Esophagus (tissue), 2 donors: ENCODE measurements around the gene TPTE2. TPM values are rescaled to one million over a fixed set of nuclear protein-coding genes. Genes with fewer than 3 reads are reported as not detected.

Experiments used
- H3K27ac ChIP-seq, 2 donors: one replicate each; pipeline ENCODE4 v1.5.1; 2013; ENCODE audit warnings: low read depth in 2 of 2, mild to moderate bottlenecking in 2 of 2, inconsistent platforms in 1 of 2, low read length in 1 of 2, moderate library complexity in 1 of 2
- H3K27me3 ChIP-seq, 2 donors: one replicate each; pipeline ENCODE4 v1.6.1; 2013; ENCODE audit warnings: low read length in 2 of 2, control low read depth in 1 of 2, mild to moderate bottlenecking in 1 of 2; ENCODE audit not compliant: insufficient read depth in 2 of 2, control insufficient read depth in 1 of 2
- H3K36me3 ChIP-seq, 2 donors: one replicate each; pipeline ENCODE4 v1.6.1; 2013; ENCODE audit warnings: low read length in 1 of 2; ENCODE audit not compliant: control insufficient read depth in 2 of 2, insufficient read depth in 2 of 2
- H3K4me1 ChIP-seq, 2 donors: one replicate each; pipeline ENCODE4 v1.6.1; 2013; ENCODE audit warnings: low read length in 1 of 2; ENCODE audit not compliant: control insufficient read depth in 2 of 2, insufficient read depth in 2 of 2
- H3K4me3 ChIP-seq, 2 donors: one replicate each; pipeline ENCODE4 v1.5.1; 2013; ENCODE audit warnings: low read length in 2 of 2, mild to moderate bottlenecking in 2 of 2, low read depth in 1 of 2, moderate library complexity in 1 of 2
- H3K9me3 ChIP-seq, 2 donors: one replicate each; pipeline ENCODE4 v1.6.1; 2013; ENCODE audit warnings: mild to moderate bottlenecking in 2 of 2, low read depth in 1 of 2, low read length in 1 of 2, moderate library complexity in 1 of 2; ENCODE audit not compliant: control insufficient read depth in 2 of 2, insufficient read depth in 1 of 2
- WGBS, 2 donors: extraction: QIAGEN DNeasy Blood & Tissue Kit; methylation state at CpG; one replicate each; pipeline ENCODE4 v1.1.7; 2013; 5-methylcytosine and 5-hydroxymethylcytosine counted together
- polyA plus RNA-seq, 2 donors: library from polyadenylated mRNA; stranded (reverse); fragments of 200-250 nt; gene quantifications; one replicate each; pipeline ENCODE4 v1.2.3, GENCODE V29; 2013
- donor health status: healthy with polysubstance abuse.
- donor health status: Bipolar disorder and iron deficiency.

The TPTE2 gene
- polyA plus RNA-seq, 2 donors: not detected

- no peaks in the 10 kb centered on the region for H3K36me3 ChIP-seq
- H3K4me3 ChIP-seq: no peak overlapping the region
- no peaks in the 10 kb centered on the region for H3K27me3 ChIP-seq
- no peaks in the 10 kb centered on the region for H3K9me3 ChIP-seq
- WGBS, 2 donors: 93 to 94% methylated on average over 3 of the region's 3 CpGs
- no peaks in the 10 kb centered on the region for H3K4me1 ChIP-seq
- no peak overlapping the region for H3K27ac ChIP-seq
Observed at GRCh38 chr13:19596086-19596485, 34.8 kb upstream of the TPTE2 start.

- no peaks in the 10 kb centered on the region for H3K27me3 ChIP-seq
- WGBS, 2 donors: 87 to 91% methylated on average over 1 of the region's 1 CpG
Observed at GRCh38 chr13:19592657-19593180, 31.4 kb upstream of the TPTE2 start.

GRCh38 chr13:19591864-19592263 is 30.5 kb upstream of the TPTE2 start:
- Histone ChIP-seq H3K4me1 (no peaks in the 10 kb centered on the region), H3K36me3 (no peaks in the 10 kb centered on the region), H3K27ac (no peak overlapping the region), H3K9me3 (no peaks in the 10 kb centered on the region), H3K27me3 (no peaks in the 10 kb centered on the region), H3K4me3 (no peak overlapping the region)
- 82 to 87% methylated on average over 7 of the region's 7 CpGs for WGBS, 2 donors

More at GRCh38 chr13:19592657-19593180, 31.4 kb upstream of the TPTE2 start:
- Histone ChIP-seq H3K9me3 (no peaks in the 10 kb centered on the region), H3K27ac (no peak overlapping the region), H3K36me3 (no peaks in the 10 kb centered on the region), H3K4me3 (no peak overlapping the region), H3K4me1 (no peaks in the 10 kb centered on the region)

- Histone ChIP-seq H3K36me3 (no peaks in the 10 kb centered on the region), H3K27me3 (no peaks in the 10 kb centered on the region), H3K9me3 (no peaks in the 10 kb centered on the region), H3K4me1 (no peaks in the 10 kb centered on the region), H3K27ac (no peak overlapping the region), H3K4me3 (no peak overlapping the region)
- 83 to 87% methylated on average over 5 of the region's 5 CpGs for WGBS, 2 donors
Observed at GRCh38 chr13:19590423-19590822, 29.1 kb upstream of the TPTE2 start.

GRCh38 chr13:19589312-19589711 is 28.0 kb upstream of the TPTE2 start:
- 57 to 68% methylated on average over 2 of the region's 2 CpGs for WGBS, 2 donors

GRCh38 chr13:19587635-19588300 is 26.4 kb upstream of the TPTE2 start:
- H3K9me3 ChIP-seq: no peaks in the 10 kb centered on the region
- no peak overlapping the region for H3K27ac ChIP-seq
- H3K4me3 ChIP-seq: no peak overlapping the region
- H3K27me3 ChIP-seq: no peaks in the 10 kb centered on the region
- H3K4me1 ChIP-seq: no peaks in the 10 kb centered on the region
- H3K36me3 ChIP-seq: no peaks in the 10 kb centered on the region
- WGBS, 2 donors: 66 to 67% methylated on average over 9 of the region's 9 CpGs

More at GRCh38 chr13:19589312-19589711, 28.0 kb upstream of the TPTE2 start:
- Histone ChIP-seq H3K36me3 (no peaks in the 10 kb centered on the region), H3K27ac (no peak overlapping the region), H3K27me3 (no peaks in the 10 kb centered on the region), H3K4me3 (no peak overlapping the region), H3K4me1 (no peaks in the 10 kb centered on the region), H3K9me3 (no peaks in the 10 kb centered on the region)

GRCh38 chr13:19586904-19587634 is 25.7 kb upstream of the TPTE2 start:
- H3K9me3 ChIP-seq: no peaks in the 10 kb centered on the region
- no peak overlapping the region for H3K27ac ChIP-seq
- H3K36me3 ChIP-seq: no peaks in the 10 kb centered on the region
- no peaks in the 10 kb centered on the region for H3K4me1 ChIP-seq
- WGBS, 2 donors: 27 to 47% methylated on average over 17 of the region's 17 CpGs
- no peak overlapping the region for H3K4me3 ChIP-seq
- H3K27me3 ChIP-seq: no peaks in the 10 kb centered on the region

GRCh38 chr13:19581675-19582074 is 20.3 kb upstream of the TPTE2 start:
- H3K36me3 ChIP-seq: no peaks in the 10 kb centered on the region
- no peaks in the 10 kb centered on the region for H3K4me1 ChIP-seq
- no peaks in the 10 kb centered on the region for H3K9me3 ChIP-seq
- no peaks in the 10 kb centered on the region for H3K27me3 ChIP-seq
- H3K4me3 ChIP-seq: no peak overlapping the region
- H3K27ac ChIP-seq: no peak overlapping the region

GRCh38 chr13:19575230-19575629 is 13.9 kb upstream of the TPTE2 start:
- H3K36me3 ChIP-seq: no peaks in the 10 kb centered on the region
- H3K4me3 ChIP-seq: no peak overlapping the region
- no peaks in the 10 kb centered on the region for H3K9me3 ChIP-seq
- H3K27me3 ChIP-seq: no peaks in the 10 kb centered on the region
- 47 to 63% methylated on average over 2 of the region's 2 CpGs for WGBS, 2 donors
- no peaks in the 10 kb centered on the region for H3K4me1 ChIP-seq
- H3K27ac ChIP-seq: no peak overlapping the region
